WTC11 (cell line): ENCODE results near the gene COPB1. TPM values are rescaled to one million over a fixed set of nuclear protein-coding genes. Genes with fewer than 3 reads are reported as not detected.

Experiments
- ATAC-seq: fragments of 200-7000 bp; cut with Tn5 transposase; 2 replicates; pipeline ENCODE4 v1.10.0; 2021; ENCODE audit warnings: mild to moderate bottlenecking, moderate library complexity
- CTCF ChIA-PET: fragments of 300-600 bp; sonication (Branson Sonifier 250); formaldehyde crosslinking; loops from one replicate; lab custom pipeline; 2021; ENCODE audit warnings: antibody characterized with exemption; lab: Charles Lee
- POLR2A ChIA-PET: fragments of 350-600 bp; sonication (Branson Sonifier 250); formaldehyde crosslinking; loops from one replicate; lab custom pipeline; 2021; ENCODE audit warnings: antibody characterized with exemption; lab: Charles Lee
- DNase-seq: peaks from one replicate; pipeline ENCODE4 v3.0.0; 2021; ENCODE audit warnings: low spot score
- H3K27ac Mint-ChIP-seq: 2 replicates; pipeline ENCODE4 v1.8.0; 2021; ENCODE audit warnings: mixed read lengths
- H3K27me3 Mint-ChIP-seq: 2 replicates; pipeline ENCODE4 v1.8.0; 2021; ENCODE audit warnings: low read depth, mild to moderate bottlenecking, moderate library complexity, mixed read lengths
- H3K36me3 Mint-ChIP-seq: 2 replicates; pipeline ENCODE4 v1.8.0; 2021; ENCODE audit warnings: mixed read lengths
- H3K4me1 Mint-ChIP-seq: 2 replicates; pipeline ENCODE4 v1.8.0; 2022; ENCODE audit warnings: mixed read lengths
- H3K4me3 Mint-ChIP-seq: 2 replicates; pipeline ENCODE4 v1.8.0; 2021; ENCODE audit warnings: mild to moderate bottlenecking, moderate library complexity, mixed read lengths
- H3K9me3 Mint-ChIP-seq: 2 replicates; pipeline ENCODE4 v1.8.0; 2021; ENCODE audit warnings: mixed read lengths
- ATF6 ChIP-seq: sonication (generic); formaldehyde crosslinking; IDR thresholded peaks from 2 replicates; pipeline ENCODE4 v1.8.1; 2023; ENCODE audit warnings: mild to moderate bottlenecking, missing genetic modification reagents
- CREB1 ChIP-seq: sonication (generic); formaldehyde crosslinking; IDR thresholded peaks from 2 replicates; pipeline ENCODE4 v1.8.0; 2023; ENCODE audit warnings: mild to moderate bottlenecking, missing genetic modification reagents
- E2F4 ChIP-seq: sonication (generic); formaldehyde crosslinking; IDR thresholded peaks from 2 replicates; pipeline ENCODE4 v1.8.1; 2022; ENCODE audit warnings: low read depth, mild to moderate bottlenecking, moderate library complexity, missing genetic modification reagents, borderline replicate concordance
- E2F5 ChIP-seq: sonication (generic); formaldehyde crosslinking; IDR thresholded peaks from 2 replicates; pipeline ENCODE4 v1.8.1; 2022; ENCODE audit warnings: mild to moderate bottlenecking, moderate library complexity, missing genetic modification reagents
- EMX1 ChIP-seq: fragments of 250-450 bp; sonication (Bioruptor Pico); IDR thresholded peaks from 2 replicates; pipeline ENCODE4 v1.8.0; 2021; ENCODE audit warnings: mild to moderate bottlenecking
- ESRRA ChIP-seq: sonication (generic); formaldehyde crosslinking; IDR thresholded peaks from 2 replicates; pipeline ENCODE4 v1.8.1; 2022; ENCODE audit warnings: mild to moderate bottlenecking, missing genetic modification reagents, borderline replicate concordance
- GABPB1 ChIP-seq: sonication (generic); formaldehyde crosslinking; IDR thresholded peaks from 2 replicates; pipeline ENCODE4 v1.8.1; 2023; ENCODE audit warnings: mild to moderate bottlenecking, missing genetic modification reagents
- GTF2I ChIP-seq: fragments of 250-450 bp; sonication (Bioruptor Pico); conservative IDR thresholded peaks from 2 replicates; pipeline ENCODE4 v1.4.0; 2021; ENCODE audit warnings: mild to moderate bottlenecking
- JUN ChIP-seq: sonication (generic); formaldehyde crosslinking; IDR thresholded peaks from 2 replicates; pipeline ENCODE4 v1.8.0; 2023; ENCODE audit warnings: mild to moderate bottlenecking, missing genetic modification reagents
- KAT7 ChIP-seq: sonication (generic); formaldehyde crosslinking; IDR thresholded peaks from 2 replicates; pipeline ENCODE4 v1.8.1; 2023; ENCODE audit warnings: missing genetic modification reagents, mild to moderate bottlenecking, borderline replicate concordance
- MXD4 ChIP-seq: fragments of 250-450 bp; sonication (Bioruptor Pico); IDR thresholded peaks from 2 replicates; pipeline ENCODE4 v1.8.0; 2021; ENCODE audit warnings: mild to moderate bottlenecking, moderate library complexity, borderline replicate concordance
- MYBL2 ChIP-seq: sonication (generic); formaldehyde crosslinking; IDR thresholded peaks from 2 replicates; pipeline ENCODE4 v1.8.1; 2023; ENCODE audit warnings: mild to moderate bottlenecking, moderate library complexity, missing genetic modification reagents
- NFE2L1 ChIP-seq: sonication (generic); formaldehyde crosslinking; IDR thresholded peaks from 2 replicates; pipeline ENCODE4 v1.8.1; 2023; ENCODE audit warnings: missing genetic modification reagents
- NR1H2 ChIP-seq: sonication (generic); formaldehyde crosslinking; IDR thresholded peaks from 2 replicates; pipeline ENCODE4 v1.9.0; 2021; ENCODE audit warnings: mild to moderate bottlenecking, moderate library complexity, missing genetic modification reagents
- NR2C2 ChIP-seq: sonication (generic); formaldehyde crosslinking; IDR thresholded peaks from 2 replicates; pipeline ENCODE4 v1.8.0; 2022; ENCODE audit warnings: mild to moderate bottlenecking, missing genetic modification reagents
- SMAD3 ChIP-seq: sonication (generic); formaldehyde crosslinking; IDR thresholded peaks from 2 replicates; pipeline ENCODE4 v1.8.0; 2022; ENCODE audit warnings: missing genetic modification reagents, mild to moderate bottlenecking, borderline replicate concordance
- STAT6 ChIP-seq: sonication (generic); formaldehyde crosslinking; conservative IDR thresholded peaks from 2 replicates; pipeline ENCODE4 v1.8.1; 2023; ENCODE audit warnings: mild to moderate bottlenecking, low read depth, missing genetic modification reagents, moderate library complexity
- TCF7 ChIP-seq: sonication (generic); formaldehyde crosslinking; IDR thresholded peaks from 2 replicates; pipeline ENCODE4 v1.8.0; 2022; ENCODE audit warnings: mild to moderate bottlenecking, low read depth, missing genetic modification reagents, moderate library complexity
- TEAD1 ChIP-seq: sonication (generic); formaldehyde crosslinking; IDR thresholded peaks from 2 replicates; pipeline ENCODE4 v1.8.0; 2022; ENCODE audit warnings: mild to moderate bottlenecking, missing genetic modification reagents
- ZNF532 ChIP-seq: fragments of 250-450 bp; sonication (Bioruptor Pico); IDR thresholded peaks from 2 replicates; pipeline ENCODE4 v1.9.0; 2021; ENCODE audit warnings: mild to moderate bottlenecking, borderline replicate concordance
- total RNA-seq: library from RNA; stranded (reverse); gene quantifications from 3 replicates; pipeline ENCODE4 v1.2.3, GENCODE V29; 2021

Gene COPB1
- total RNA-seq, 1 experiment from 2014 or later, result 76.3 TPM

GRCh38 chr11:14542324-14542723, 42.7 kb upstream of the COPB1 start (continued):
- no peak for TF ChIP-seq E2F4 (CRISPR knock-in tag)
- TF ChIP-seq CREB1 (CRISPR knock-in tag), result no peak
- no peak for TF ChIP-seq KAT7
- TF ChIP-seq, all 79 proteins: peak for 0

- Mint-ChIP-seq H3K9me3 (no peaks in the 10 kb centered on the region), H3K27me3 (peaks cover 6% of the 10 kb centered on the region), H3K27ac (no peak overlapping the region), H3K36me3 (no peaks in the 10 kb centered on the region), H3K4me1 (peaks cover 23% of the 10 kb centered on the region), H3K4me3 (no peak overlapping the region)
- POLR2A ChIA-PET, result no interaction called here
- DNase-seq (no peak), ATAC-seq (no peak; the same call in 1 of the 2 replicates)
- CTCF ChIA-PET, result interaction anchor here (1.1 to 7.1 kb wide), 2 partner anchors 82 to 365 kb away, joined by 4 to 72 read pairs; no protein-coding TSS in a partner anchor
- no peak for TF ChIP-seq E2F5 (CRISPR knock-in tag)
- no peak for TF ChIP-seq GTF2I (CRISPR knock-in tag)
- no peak for TF ChIP-seq MXD4
- TF ChIP-seq NR1H2 (CRISPR knock-in tag), result no peak
Observed at GRCh38 chr11:14541192-14541947, 41.8 kb upstream of the COPB1 start.

GRCh38 chr11:14539982-14540421, 40.4 kb upstream of the COPB1 start:
- H3K27ac Mint-ChIP-seq, result no peak overlapping the region
- H3K4me3 Mint-ChIP-seq, result no peak overlapping the region
- ChIA-PET POLR2A (interaction anchor here (0.7 kb wide), 1 partner anchor 220 kb away, joined by 6 read pairs; no protein-coding TSS in a partner anchor), CTCF (interaction anchor here (1.3 to 7.1 kb wide), 2 partner anchors 234 to 367 kb away, joined by 3 to 72 read pairs; no protein-coding TSS in a partner anchor)
- DNase-seq, result no peak
- TF ChIP-seq TCF7 (CRISPR knock-in tag), result no peak
- TF ChIP-seq STAT6, result no peak
- no peak for TF ChIP-seq NR1H2 (CRISPR knock-in tag)
- TF ChIP-seq ESRRA (CRISPR knock-in tag), result no peak
- TF ChIP-seq MYBL2 (CRISPR knock-in tag), result no peak
- no peak for TF ChIP-seq NR2C2 (CRISPR knock-in tag)
- no peak for TF ChIP-seq NFE2L1 (CRISPR knock-in tag)
- no peak for TF ChIP-seq KAT7
- no peak for TF ChIP-seq MXD4
- no peak for TF ChIP-seq GABPB1 (CRISPR knock-in tag)
- no peak for TF ChIP-seq TEAD1 (CRISPR knock-in tag)
- TF ChIP-seq ZNF532 (CRISPR knock-in tag), result no peak
- no peak for TF ChIP-seq SMAD3
- TF ChIP-seq EMX1 (CRISPR knock-in tag), result no peak
- no peak for TF ChIP-seq ATF6
- no peak for TF ChIP-seq JUN (CRISPR knock-in tag)
- no peaks in the 10 kb centered on the region for H3K9me3 Mint-ChIP-seq
- no peaks in the 10 kb centered on the region for H3K36me3 Mint-ChIP-seq
- H3K4me1 Mint-ChIP-seq, result peaks cover 23% of the 10 kb centered on the region
- peaks cover 4% of the 10 kb centered on the region for H3K27me3 Mint-ChIP-seq
- peak; percentile 68 for ATAC-seq
